ENCODE measurements around the gene OR5AK2. TPM values are rescaled to one million over a fixed set of nuclear protein-coding genes. Genes with fewer than 3 reads are reported as not detected.
"Not testable (repeated sequence)": the region's sequence is repeated elsewhere in the genome, so short reads cannot be mapped to it uniquely, and the experiment has no call there.

Gene OR5AK2
- total and polyA plus RNA-seq, 2 of the 13 experiments (the other 11 are each of a cell fraction or from before 2014, with no cell fraction given): not detected

- TF ChIP-seq, protein P1, sequence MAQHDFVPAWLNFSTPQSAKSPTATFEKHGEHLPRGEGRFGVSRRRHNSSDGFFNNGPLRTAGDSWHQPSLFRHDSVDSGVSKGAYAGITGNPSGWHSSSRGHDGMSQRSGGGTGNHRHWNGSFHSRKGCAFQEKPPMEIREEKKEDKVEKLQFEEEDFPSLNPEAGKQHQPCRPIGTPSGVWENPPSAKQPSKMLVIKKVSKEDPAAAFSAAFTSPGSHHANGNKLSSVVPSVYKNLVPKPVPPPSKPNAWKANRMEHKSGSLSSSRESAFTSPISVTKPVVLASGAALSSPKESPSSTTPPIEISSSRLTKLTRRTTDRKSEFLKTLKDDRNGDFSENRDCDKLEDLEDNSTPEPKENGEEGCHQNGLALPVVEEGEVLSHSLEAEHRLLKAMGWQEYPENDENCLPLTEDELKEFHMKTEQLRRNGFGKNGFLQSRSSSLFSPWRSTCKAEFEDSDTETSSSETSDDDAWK (CRISPR knock-in tag; IDR thresholded peaks at IDR 0.05): no peak
- TF ChIP-seq NFKB2 (CRISPR knock-in tag; IDR thresholded peaks at IDR 0.05; ENCODE audit: borderline replicate concordance): no peak
- TF ChIP-seq, protein P2, sequence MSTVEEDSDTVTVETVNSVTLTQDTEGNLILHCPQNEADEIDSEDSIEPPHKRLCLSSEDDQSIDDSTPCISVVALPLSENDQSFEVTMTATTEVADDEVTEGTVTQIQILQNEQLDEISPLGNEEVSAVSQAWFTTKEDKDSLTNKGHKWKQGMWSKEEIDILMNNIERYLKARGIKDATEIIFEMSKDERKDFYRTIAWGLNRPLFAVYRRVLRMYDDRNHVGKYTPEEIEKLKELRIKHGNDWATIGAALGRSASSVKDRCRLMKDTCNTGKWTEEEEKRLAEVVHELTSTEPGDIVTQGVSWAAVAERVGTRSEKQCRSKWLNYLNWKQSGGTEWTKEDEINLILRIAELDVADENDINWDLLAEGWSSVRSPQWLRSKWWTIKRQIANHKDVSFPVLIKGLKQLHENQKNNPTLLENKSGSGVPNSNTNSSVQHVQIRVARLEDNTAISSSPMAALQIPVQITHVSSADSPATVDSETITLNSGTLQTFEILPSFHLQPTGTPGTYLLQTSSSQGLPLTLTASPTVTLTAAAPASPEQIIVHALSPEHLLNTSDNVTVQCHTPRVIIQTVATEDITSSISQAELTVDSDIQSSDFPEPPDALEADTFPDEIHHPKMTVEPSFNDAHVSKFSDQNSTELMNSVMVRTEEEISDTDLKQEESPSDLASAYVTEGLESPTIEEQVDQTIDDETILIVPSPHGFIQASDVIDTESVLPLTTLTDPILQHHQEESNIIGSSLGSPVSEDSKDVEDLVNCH (CRISPR knock-in tag; IDR thresholded peaks at IDR 0.05): no peak
- no peak for TF ChIP-seq POLR2A (IDR thresholded peaks at IDR 0.05; ENCODE audit: insufficient read depth in 1 of 2, low read depth in 2 of 2, low read length in 2 of 2)
- TF ChIP-seq TMF1 (CRISPR knock-in tag; IDR thresholded peaks at IDR 0.05; ENCODE audit: low read depth): no peak
- no peak for TF ChIP-seq MLXIP (CRISPR knock-in tag; IDR thresholded peaks at IDR 0.05; ENCODE audit: borderline replicate concordance)
- no peak for TF ChIP-seq RXRB (CRISPR knock-in tag; IDR thresholded peaks at IDR 0.05; ENCODE audit: borderline replicate concordance)
- no peak for TF ChIP-seq HNF4G (IDR thresholded peaks at IDR 0.05; ENCODE audit: borderline replicate concordance, low read depth, low read length)
- TF ChIP-seq HNF4G (CRISPR knock-in tag; IDR thresholded peaks at IDR 0.05; ENCODE audit: borderline replicate concordance, low read depth): no peak
- TF ChIP-seq ZFP1 (CRISPR knock-in tag; IDR thresholded peaks at IDR 0.05): no peak
- no peak for TF ChIP-seq SIX1 (CRISPR knock-in tag; IDR thresholded peaks at IDR 0.05; ENCODE audit: borderline replicate concordance)
- no peak for TF ChIP-seq ZNF670 (CRISPR knock-in tag; IDR thresholded peaks at IDR 0.05; ENCODE audit: borderline replicate concordance)
Observed at GRCh38 chr11:56950510-56950909, 38.2 kb upstream of the OR5AK2 start (continued).

- H3K4me3 ChIP-seq (replicated peaks in 1 of 3; ENCODE audit: insufficient read depth in 1 of 3, low read depth in 2 of 3, low read length in 3 of 3); H3K27me3 ChIP-seq (ENCODE audit: control insufficient read depth in 1 of 2, insufficient read depth in 2 of 2, low read length in 2 of 2); H3K4me1 ChIP-seq (ENCODE audit: insufficient read depth, low read length); H3K9ac ChIP-seq (ENCODE audit: insufficient read depth, low read depth, low read length); H3K36me3 ChIP-seq (replicated peaks in 1 of 2; ENCODE audit: control insufficient read depth in 1 of 2, insufficient read depth in 2 of 2, low read length in 2 of 2); in situ Hi-C loops (cut with HindIII; ENCODE audit: extremely low pct_ligation_motif_present, low pct_unique_long_range_greater_than_20kb); H3K27ac ChIP-seq (ENCODE audit: extremely low read length, insufficient read depth, low read length); H3K4me2 ChIP-seq (ENCODE audit: low read depth, low read length); ATAC-seq; H2AFZ ChIP-seq (ENCODE audit: low read length); CTCF ChIA-PET (ENCODE audit: low intra/inter-chr PET ratio, low total read pairs); H4K20me1 ChIP-seq (ENCODE audit: insufficient read depth, low read length); DNase-seq (ENCODE audit: low spot score); BruUV-seq (replicated peaks); POLR2A ChIA-PET; intact Hi-C loops (cut with micrococcal nuclease; ENCODE audit: unreplicated experiment); H3K79me2 ChIP-seq (ENCODE audit: insufficient read depth, low read length); FAIRE-seq; H3K9me3 ChIP-seq (ENCODE audit: low read length): not testable (repeated sequence)
- 47% methylated on average over 1 of the region's 1 CpG for WGBS (ENCODE audit: low lambda C conversion rate)
Observed at GRCh38 chr11:56953907-56954306, 34.8 kb upstream of the OR5AK2 start.

All from HepG2 (cell line).